PC-3 (cell line): ENCODE measurements around the gene STRAP.

Experiments
- EZH2 ChIP-seq: fragments of 300-600 bp; sonication (generic); IDR thresholded peaks from one replicate; pipeline ENCODE4 v1.6.1; 2017; ENCODE audit warnings: antibody characterized with exemption, mild to moderate bottlenecking, low read length; ENCODE audit not compliant: unreplicated experiment
- TF ChIP-seq, protein P1 (sequence below): fragments of 300-600 bp; sonication (generic); conservative IDR thresholded peaks from 2 replicates; pipeline ENCODE4 v1.5.1; 2017; ENCODE audit warnings: antibody characterized with exemption, low read depth, mild to moderate bottlenecking, low read length

- TF ChIP-seq, protein P1, sequence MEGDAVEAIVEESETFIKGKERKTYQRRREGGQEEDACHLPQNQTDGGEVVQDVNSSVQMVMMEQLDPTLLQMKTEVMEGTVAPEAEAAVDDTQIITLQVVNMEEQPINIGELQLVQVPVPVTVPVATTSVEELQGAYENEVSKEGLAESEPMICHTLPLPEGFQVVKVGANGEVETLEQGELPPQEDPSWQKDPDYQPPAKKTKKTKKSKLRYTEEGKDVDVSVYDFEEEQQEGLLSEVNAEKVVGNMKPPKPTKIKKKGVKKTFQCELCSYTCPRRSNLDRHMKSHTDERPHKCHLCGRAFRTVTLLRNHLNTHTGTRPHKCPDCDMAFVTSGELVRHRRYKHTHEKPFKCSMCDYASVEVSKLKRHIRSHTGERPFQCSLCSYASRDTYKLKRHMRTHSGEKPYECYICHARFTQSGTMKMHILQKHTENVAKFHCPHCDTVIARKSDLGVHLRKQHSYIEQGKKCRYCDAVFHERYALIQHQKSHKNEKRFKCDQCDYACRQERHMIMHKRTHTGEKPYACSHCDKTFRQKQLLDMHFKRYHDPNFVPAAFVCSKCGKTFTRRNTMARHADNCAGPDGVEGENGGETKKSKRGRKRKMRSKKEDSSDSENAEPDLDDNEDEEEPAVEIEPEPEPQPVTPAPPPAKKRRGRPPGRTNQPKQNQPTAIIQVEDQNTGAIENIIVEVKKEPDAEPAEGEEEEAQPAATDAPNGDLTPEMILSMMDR: no peak
- TF ChIP-seq EZH2: no peak
Observed at GRCh38 chr12:15846887-15847286, 35.3 kb upstream of the STRAP start.
